NCI-H2227 (cell line): Measurements from ENCODE around the gene RNF217.
"Not testable (repeated sequence)": the region's sequence is repeated elsewhere in the genome, so short reads cannot be mapped to it uniquely, and the experiment has no call there.

Experiments
- DNase-seq: peaks from one replicate; lab custom pipeline; 2025; ENCODE audit not compliant: unreplicated experiment; lab: John Stamatoyannopoulos, UW

The RNF217 gene

DNA sequence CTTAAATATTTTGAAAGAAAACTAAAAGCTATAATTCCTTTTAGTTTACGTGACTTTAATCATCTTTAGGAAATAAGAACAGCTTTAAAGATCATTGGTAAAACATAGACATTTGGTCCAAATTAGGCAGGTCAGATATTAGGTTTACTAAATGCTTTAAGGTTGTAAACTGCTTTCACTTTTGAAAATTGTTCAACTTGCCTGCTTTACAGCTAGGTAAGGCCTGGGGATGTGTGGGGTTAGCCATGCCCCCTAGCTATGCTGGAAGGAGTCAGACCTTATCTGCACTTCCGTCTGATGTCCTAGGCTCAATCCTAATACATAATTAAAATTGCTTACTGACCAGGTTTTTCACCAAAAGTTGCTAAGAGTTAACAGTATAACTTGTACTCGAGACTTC lies 160.8 kb downstream of the RNF217 start:
- no peak for DNase-seq

DNA sequence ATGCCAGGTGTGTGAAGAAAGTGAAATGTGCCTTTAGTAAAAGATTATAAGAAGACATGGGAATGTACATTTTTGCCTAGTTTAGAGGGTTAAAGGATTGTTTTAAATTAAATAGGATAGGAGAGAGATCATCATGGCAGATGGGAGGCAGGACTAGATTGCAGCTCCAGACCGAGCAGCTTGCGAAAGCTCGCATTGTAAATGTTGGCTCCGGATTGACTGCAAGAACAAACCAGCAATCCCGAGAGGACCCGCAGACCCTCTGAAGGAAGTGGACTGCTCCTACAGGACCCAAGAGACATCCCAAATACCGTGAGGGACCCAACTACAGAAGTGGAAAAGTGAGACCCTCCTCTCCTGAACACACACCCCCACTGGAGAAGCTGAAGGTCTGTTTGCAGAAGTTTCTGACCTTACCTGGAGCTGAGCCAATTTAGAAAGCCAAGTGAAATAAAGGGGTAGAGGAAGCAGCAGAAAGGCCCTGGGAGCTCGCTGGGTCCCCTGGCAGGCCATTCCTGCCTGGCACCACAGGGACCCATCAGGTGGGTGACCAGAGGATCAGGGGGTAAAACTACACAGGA lies 161.3 kb downstream of the RNF217 start:
- no peak for DNase-seq

DNA sequence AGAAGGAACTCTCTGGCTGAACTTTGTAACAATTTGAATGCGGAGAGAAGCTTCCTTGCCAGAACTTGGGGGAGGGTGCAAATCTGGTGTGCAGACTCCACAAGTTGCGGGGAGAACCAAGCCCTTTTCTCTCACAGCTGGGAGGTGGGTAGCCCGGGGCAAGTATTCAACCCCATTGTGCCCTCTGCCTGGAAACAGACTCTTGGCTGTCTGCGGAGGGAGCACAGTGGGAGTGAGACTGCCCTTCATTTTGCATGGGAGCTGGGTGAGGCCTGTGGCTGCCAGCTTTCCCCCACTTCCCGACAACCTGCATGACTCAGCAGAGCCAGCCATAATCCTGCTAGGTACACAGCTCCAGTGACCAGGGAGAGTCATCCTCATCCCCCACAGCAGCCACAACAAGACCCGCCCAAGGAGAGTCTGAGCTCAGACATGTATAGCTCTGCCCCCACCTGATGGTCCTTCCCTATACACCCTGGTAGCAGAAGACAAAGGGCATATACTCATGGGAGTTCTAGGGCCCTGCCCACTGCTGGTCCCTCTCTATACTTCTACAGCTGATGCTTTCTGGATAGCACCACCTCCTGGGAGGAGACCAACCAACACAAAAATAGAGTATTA lies 161.9 kb downstream of the RNF217 start:
- no peak for DNase-seq

DNA sequence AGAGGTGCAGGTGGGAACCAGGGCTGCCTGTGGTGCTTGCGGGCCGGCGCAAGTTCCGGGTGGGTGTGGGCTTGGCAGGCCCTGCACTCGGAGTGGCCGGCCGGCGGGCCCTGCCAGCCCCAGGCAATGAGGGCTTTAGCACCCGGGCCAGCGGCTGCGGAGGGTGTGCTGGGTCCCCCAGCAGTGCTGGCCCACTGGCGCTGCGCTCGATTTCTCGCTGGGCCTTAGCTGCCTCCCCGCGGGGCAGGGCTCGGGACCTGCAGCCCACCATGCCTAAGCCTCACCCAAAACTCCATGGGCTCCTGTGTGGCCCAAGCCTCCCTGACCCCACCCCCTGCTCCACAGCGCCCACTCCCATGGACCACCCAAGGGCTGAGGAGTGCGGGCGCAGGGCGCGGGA lies 163.6 kb downstream of the RNF217 start:
- not testable (repeated sequence) for DNase-seq

DNA sequence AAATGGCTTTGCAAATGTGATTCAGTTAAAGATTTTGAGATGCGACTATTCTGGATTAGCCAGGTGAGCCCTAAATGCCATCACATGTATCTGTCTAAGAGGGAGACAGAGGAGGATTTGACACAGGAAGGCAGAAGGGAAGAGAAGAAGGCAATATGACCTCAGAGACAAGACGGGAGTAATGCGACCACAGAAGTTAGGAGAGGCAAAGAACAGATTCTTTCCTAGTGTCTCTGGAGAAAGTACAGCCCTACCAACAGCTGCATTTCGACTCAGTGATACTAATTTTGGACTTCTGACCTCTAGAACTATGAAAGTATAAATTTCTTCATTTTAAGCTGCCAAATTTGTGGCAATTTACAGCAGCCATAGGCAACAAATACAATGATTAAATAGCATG lies 167.1 kb downstream of the RNF217 start:
- no peak for DNase-seq

DNA sequence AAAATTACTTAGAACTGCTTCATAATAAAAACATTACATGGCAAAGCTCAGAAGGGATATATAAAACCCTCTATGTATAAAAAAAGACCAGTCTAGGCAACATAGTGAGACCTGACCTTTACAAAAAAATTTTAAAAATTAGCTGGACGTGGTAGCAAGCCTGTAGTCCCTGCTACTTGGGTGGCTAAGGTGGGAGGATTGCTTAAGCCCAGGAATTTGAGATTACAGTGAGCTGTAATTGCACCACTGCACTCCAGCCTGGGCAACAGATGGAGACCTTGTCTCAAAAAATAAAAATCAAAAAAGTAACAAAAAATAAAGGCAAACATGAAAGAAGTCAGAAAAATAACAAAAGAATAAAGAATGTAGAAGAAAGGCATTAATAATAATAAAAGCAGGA lies 169.8 kb downstream of the RNF217 start:
- DNase-seq: no peak

DNA sequence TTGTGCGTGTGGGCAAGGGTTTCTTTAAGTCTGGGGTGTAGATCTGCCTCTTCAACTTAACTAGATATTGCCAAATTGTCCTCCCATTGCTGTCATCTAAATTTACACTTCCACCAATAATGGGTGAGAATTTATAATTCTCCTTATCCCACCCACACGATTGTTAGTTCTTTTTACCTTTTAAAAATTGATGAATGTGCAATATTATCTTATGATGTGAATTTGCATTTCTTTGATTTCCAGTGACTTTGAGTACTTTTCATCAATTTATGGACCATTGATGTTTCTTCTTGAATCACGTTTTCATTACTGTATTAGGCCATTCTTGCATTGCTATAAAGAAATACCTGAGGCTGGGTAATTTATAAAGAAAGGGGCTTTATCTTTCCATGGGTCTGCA lies 174.1 kb downstream of the RNF217 start:
- DNase-seq: no peak

DNA sequence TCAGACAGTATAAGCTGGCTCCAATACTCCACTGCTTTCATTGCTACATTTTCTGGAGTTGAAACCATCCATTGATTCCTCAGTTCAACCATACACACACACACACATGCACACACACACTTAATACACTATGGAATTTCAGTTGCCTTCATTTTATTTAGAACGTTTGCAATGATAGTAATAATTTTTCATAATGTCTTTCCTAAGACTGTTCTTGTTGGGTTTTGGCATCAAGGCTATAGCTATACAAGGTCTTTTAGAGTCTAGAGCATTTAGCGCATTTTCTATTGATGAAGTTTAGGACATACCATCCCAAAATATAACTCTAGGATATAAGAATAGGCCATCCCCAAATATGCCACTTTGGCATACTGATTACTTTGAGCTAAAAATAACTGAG lies 175.8 kb downstream of the RNF217 start:
- no peak for DNase-seq

DNA sequence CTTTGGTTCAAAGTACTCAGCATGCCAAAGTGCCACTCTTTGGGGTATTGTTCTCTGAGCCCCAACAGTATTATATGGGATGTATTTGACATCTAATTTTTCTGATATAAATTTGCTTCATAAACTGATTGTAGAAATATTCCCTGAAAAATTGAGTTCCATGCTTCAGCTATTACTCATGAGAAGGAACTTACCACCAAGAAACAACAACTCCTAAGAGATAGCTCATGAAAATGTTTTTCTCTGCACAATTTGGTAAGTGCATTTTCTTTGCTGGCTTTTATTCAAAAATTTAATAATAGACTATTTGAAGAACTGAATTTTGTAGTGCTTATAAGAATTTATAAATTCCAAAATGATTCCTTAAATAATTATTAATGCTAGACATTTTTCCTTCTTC lies 178.6 kb downstream of the RNF217 start:
- DNase-seq: no peak
